ENCODE results near the gene MSRB3. TPM values are rescaled to one million over a fixed set of nuclear protein-coding genes. Genes with fewer than 3 reads are reported as not detected.

The MSRB3 gene
- total and polyA plus RNA-seq, 2 of the 8 experiments (the other 6 are each of a cell fraction or from before 2014, with no cell fraction given) = 0.32 to 1.2 TPM

DNA sequence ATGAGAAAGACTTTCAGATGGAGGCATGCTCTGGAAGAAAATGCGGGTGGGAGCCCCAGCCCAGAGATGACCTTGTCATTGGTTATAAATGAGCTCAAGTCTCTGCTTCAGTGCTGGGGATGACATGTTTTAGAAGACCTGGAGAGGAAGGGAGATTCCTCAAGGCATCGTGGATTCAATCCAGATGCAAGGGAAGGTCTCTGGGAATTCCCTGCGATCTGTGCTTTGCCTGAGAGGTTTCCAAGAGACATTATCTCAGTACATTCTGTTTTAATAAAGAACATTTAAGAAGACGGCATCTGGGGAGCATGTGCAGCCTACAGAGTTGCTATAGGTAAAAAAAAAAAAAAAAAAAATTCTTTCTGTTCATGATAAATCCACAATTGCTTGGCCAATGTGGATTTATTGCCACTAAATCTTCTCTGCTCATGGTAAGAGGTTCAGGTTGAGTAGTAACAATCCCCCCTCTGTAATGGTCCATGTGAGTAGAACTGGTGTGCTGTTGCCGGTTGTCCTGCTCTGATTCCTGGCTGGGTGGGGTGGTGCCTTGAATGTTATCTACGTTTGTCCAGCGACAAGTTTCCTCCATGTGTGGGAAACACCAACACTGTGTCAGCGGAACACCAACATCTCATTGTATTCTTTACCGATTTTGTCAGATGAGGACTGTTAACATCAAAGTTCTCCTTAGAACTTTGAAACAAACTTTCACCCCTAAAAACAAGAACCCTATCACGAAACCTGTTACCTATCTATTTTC lies 230.0 kb downstream of the MSRB3 start:
- no peaks in the 10 kb centered on the region for H3K79me1 ChIP-seq (ENCODE audit: low read depth, low read length)
- H3K27me3 ChIP-seq (replicated peaks in 1 of 4; ENCODE audit: control insufficient read depth in 3 of 4, extremely low read depth in 1 of 4, insufficient read depth in 3 of 4, low read length in 3 of 4) = peaks cover 0 to 5% (median 0%) of the 10 kb centered on the region in 4 experiments; a peak in 2 of 7 replicates
- H3K14ac ChIP-seq (ENCODE audit: insufficient read length) = no peak overlapping the region
- peaks cover 2 to 15% (median 8%) of the 10 kb centered on the region in 4 experiments; a peak in 6 of 7 replicates for H3K4me1 ChIP-seq (replicated peaks in 1 of 4; ENCODE audit: control insufficient read depth in 3 of 4, insufficient read depth in 4 of 4, low read length in 3 of 4)
- H3K36me3 ChIP-seq (ENCODE audit: control insufficient read depth in 2 of 4, insufficient read depth in 4 of 4, low read length in 3 of 4) = no peaks in the 10 kb centered on the region
- H3K79me2 ChIP-seq (ENCODE audit: control insufficient read depth in 1 of 2, insufficient read depth in 2 of 2, low read length in 2 of 2) = no peaks in the 10 kb centered on the region
- H3K23me2 ChIP-seq (ENCODE audit: low read depth, low read length) = no peaks in the 10 kb centered on the region
- no peak overlapping the region for H3K4me3 ChIP-seq (ENCODE audit: extremely low read depth in 1 of 4, insufficient read depth in 2 of 4, low read depth in 3 of 4, low read length in 4 of 4)
- 92% methylated on average over 10 of the region's 10 CpGs; no CpG with 5 or more reads in 1 of the 2 experiments for WGBS, 2 experiments (ENCODE audit: extremely low coverage in 1 of 2, insufficient coverage in 1 of 2, insufficient read length in 1 of 2, insufficient replicate concordance in 2 of 2, low coverage in 1 of 2, low lambda C conversion rate in 2 of 2, missing lambda C conversion rate in 1 of 2)
- no peaks in the 10 kb centered on the region for H3K9me3 ChIP-seq (ENCODE audit: insufficient read depth in 2 of 2, low read depth in 1 of 2, low read length in 1 of 2)
- no peak overlapping the region for H3K4me2 ChIP-seq (ENCODE audit: insufficient read depth in 1 of 2, low read depth in 2 of 2, low read length in 2 of 2)
- POLR2A ChIA-PET (ENCODE audit: partially characterized antibody) = no interaction called here
- H2BK20ac ChIP-seq (ENCODE audit: low read length) = no peak overlapping the region
- no peak for DNase-seq (ENCODE audit: low read depth in 1 of 2, low spot score in 2 of 2)
- no peak overlapping the region for H2BK5ac ChIP-seq (ENCODE audit: low read depth, low read length)
- H3K9ac ChIP-seq (replicated peaks in 1 of 4; ENCODE audit: extremely low read depth in 1 of 4, low read depth in 3 of 4, low read length in 3 of 4) = no peak overlapping the region
- no peak overlapping the region for H2AFZ ChIP-seq (ENCODE audit: low read length)
- CTCF ChIA-PET (ENCODE audit: partially characterized antibody) = no interaction called here
- no peak overlapping the region for H2BK120ac ChIP-seq (replicated peaks; ENCODE audit: low read depth, low read length)
- H3K56ac ChIP-seq (replicated peaks; ENCODE audit: insufficient read length, low read depth, low read length) = no peak overlapping the region
- H3K23ac ChIP-seq (ENCODE audit: insufficient read length) = no peak overlapping the region
- H3K18ac ChIP-seq (ENCODE audit: extremely low read depth, low read length) = no peak overlapping the region
- H2BK12ac ChIP-seq (ENCODE audit: low read depth, low read length) = no peak overlapping the region; the same call in 1 of the 2 replicates
- H4K91ac ChIP-seq (replicated peaks; ENCODE audit: insufficient read length, low read length) = no peak overlapping the region
- TF ChIP-seq, protein P1, sequence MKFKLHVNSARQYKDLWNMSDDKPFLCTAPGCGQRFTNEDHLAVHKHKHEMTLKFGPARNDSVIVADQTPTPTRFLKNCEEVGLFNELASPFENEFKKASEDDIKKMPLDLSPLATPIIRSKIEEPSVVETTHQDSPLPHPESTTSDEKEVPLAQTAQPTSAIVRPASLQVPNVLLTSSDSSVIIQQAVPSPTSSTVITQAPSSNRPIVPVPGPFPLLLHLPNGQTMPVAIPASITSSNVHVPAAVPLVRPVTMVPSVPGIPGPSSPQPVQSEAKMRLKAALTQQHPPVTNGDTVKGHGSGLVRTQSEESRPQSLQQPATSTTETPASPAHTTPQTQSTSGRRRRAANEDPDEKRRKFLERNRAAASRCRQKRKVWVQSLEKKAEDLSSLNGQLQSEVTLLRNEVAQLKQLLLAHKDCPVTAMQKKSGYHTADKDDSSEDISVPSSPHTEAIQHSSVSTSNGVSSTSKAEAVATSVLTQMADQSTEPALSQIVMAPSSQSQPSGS (IDR thresholded peaks at IDR 0.05; ENCODE audit: low read length) = no peak
- no peak overlapping the region for H2BK15ac ChIP-seq (ENCODE audit: low read length)
- H4K5ac ChIP-seq (ENCODE audit: insufficient read length, low read depth, low read length) = no peak overlapping the region
- no peak overlapping the region for H4K8ac ChIP-seq (ENCODE audit: extremely low read depth, insufficient read depth, low read length)
- no peak for FAIRE-seq
- H3K4ac ChIP-seq (replicated peaks; ENCODE audit: insufficient read length, low read depth, low read length) = no peak overlapping the region
- H3K27ac ChIP-seq (ENCODE audit: low read depth, low read length) = no peak overlapping the region
- no peaks in the 10 kb centered on the region for H4K20me1 ChIP-seq (replicated peaks in 1 of 2; ENCODE audit: control insufficient read depth in 1 of 2, insufficient read depth in 2 of 2, low read length in 2 of 2)
- H2AK5ac ChIP-seq (ENCODE audit: low read depth, low read length) = no peak overlapping the region
